Bronchial epithelial cell (primary cell): ENCODE results near the gene COL5A3. TPM values are rescaled to one million over a fixed set of nuclear protein-coding genes. Genes with fewer than 3 reads are reported as not detected.

ENCODE experiments used
- DNase-seq: peaks from one replicate; pipeline ENCODE4 v3.0.0-alpha.2; 2010; ENCODE audit warnings: low read depth
- FAIRE-seq: peaks from 2 replicates; lab custom pipeline; 2011; peaks lifted over from hg19 to GRCh38; lab: Jason Lieb, UNC
- H3K27me3 ChIP-seq: 2 replicates; pipeline ENCODE4 v1.5.1; 2011; ENCODE audit warnings: low read length; ENCODE audit not compliant: control insufficient read depth, insufficient read depth
- H3K36me3 ChIP-seq: 2 replicates; pipeline ENCODE4 v1.5.1; 2011; ENCODE audit warnings: low read length; ENCODE audit not compliant: control insufficient read depth, insufficient read depth
- H3K4me3 ChIP-seq: 2 replicates; pipeline ENCODE4 v1.5.1; 2011; ENCODE audit warnings: mild to moderate bottlenecking, low read depth, low read length, control low read depth
- total RNA-seq: library from RNA; depleted of rRNA; stranded (reverse); fragments of >200 nt; gene quantifications from 2 replicates; pipeline ENCODE4 v1.2.1, GENCODE V29; 2014
- TF ChIP-seq, protein P1 (sequence below): IDR thresholded peaks from 2 replicates; pipeline ENCODE4 v1.5.1; 2011; ENCODE audit warnings: mild to moderate bottlenecking, moderate library complexity, low read length, control low read depth, inconsistent platforms; ENCODE audit not compliant: insufficient read depth, severe bottlenecking

COL5A3 gene
- total RNA-seq, 1 donor from 2014 or later, result 0.79 TPM

DNA sequence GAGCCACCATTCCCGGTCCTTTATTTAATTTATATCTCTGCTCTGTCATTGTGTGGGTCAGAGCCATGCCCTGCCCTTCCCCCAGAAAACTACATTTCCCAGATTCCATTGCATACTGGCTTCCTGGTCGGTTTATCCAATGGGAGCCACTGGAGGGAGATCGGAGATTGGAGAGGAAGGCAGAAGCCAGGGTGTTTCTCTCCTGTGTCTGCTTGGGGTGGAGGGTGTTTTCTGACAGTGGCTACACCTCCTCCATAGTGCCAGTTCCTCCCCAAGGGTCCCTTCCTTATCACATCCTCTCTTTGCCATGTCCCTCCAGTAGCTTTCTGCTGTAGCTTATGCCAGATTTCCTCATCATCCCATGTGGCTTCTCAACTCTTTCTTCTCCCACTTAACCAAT is 93.0 kb downstream of the COL5A3 start:
- DNase-seq (peak; percentile 46), FAIRE-seq (peak; percentile 83)
- no peak overlapping the region for H3K4me3 ChIP-seq
- peaks cover 2% of the 10 kb centered on the region for H3K27me3 ChIP-seq
- H3K36me3 ChIP-seq, result no peaks in the 10 kb centered on the region
- TF ChIP-seq, protein P1, sequence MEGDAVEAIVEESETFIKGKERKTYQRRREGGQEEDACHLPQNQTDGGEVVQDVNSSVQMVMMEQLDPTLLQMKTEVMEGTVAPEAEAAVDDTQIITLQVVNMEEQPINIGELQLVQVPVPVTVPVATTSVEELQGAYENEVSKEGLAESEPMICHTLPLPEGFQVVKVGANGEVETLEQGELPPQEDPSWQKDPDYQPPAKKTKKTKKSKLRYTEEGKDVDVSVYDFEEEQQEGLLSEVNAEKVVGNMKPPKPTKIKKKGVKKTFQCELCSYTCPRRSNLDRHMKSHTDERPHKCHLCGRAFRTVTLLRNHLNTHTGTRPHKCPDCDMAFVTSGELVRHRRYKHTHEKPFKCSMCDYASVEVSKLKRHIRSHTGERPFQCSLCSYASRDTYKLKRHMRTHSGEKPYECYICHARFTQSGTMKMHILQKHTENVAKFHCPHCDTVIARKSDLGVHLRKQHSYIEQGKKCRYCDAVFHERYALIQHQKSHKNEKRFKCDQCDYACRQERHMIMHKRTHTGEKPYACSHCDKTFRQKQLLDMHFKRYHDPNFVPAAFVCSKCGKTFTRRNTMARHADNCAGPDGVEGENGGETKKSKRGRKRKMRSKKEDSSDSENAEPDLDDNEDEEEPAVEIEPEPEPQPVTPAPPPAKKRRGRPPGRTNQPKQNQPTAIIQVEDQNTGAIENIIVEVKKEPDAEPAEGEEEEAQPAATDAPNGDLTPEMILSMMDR, result no peak

DNA sequence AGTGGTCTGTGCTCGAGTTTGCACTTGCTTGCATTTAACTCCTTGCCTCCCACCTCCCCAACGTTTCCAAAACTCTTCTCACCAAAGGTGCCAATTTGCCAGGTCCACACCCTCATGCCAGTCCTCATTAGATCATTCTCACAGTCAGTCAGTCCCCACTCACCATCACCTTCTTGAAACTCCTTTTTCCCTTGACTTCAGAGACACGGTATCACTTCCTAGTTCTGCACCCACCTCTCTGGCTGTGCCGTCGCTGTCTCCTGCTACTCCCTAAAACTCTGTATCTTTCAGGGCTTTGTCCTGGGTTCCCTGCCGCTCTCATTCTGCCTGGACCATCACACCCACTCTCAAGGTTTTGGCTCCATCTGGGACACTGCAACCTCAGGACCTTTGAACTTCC is 93.6 kb downstream of the COL5A3 start:
- DNase-seq (no peak), FAIRE-seq (no peak)
- no peaks in the 10 kb centered on the region for H3K36me3 ChIP-seq
- H3K4me3 ChIP-seq, result no peak overlapping the region
- TF ChIP-seq, protein P1, result no peak
- peaks cover 2% of the 10 kb centered on the region for H3K27me3 ChIP-seq

DNA sequence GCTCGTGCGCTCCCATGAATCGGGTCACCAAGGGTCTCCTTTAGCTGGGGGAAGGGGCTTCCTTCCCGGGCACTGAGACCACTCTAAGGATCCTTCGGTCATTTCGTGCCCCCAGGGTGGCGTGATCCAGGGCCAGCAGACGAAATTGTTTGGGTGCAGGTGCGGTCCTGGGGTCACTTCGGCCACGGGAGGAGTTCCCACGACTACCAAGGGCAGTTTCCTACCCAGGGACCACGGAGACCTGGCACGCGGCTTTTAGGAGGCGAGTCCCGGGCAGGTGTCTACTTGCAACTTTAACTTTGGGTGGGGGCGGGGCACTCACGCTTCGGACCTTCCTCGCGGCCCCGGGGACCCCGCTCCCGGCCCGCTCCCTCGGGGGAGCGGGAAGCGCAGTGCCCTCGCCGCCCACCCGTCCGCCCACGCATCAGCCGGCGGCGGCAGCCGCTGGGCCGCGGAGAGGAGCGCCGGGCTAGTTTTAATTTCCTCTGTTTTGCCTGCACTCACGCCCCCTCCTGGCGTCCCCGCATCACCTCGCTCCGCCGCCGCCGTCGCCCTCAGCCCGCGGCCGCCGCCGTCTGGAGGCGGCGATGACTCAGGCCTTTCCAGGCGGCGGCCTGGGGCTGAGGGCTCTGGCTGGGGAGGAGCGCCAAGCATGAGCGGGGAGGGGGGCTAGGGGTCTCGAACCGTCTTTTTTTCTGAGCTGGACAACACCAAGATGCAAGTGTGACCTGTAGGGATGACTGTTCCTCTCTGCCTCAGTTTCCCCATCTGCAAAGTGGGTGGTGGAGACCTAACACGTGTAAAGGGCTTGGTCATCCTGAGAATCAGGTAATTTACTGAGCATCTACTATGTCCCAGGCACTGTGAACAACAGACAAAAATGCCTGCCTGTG is 95.7 kb downstream of the COL5A3 start:
- Histone ChIP-seq H3K27me3 (peaks cover 2% of the 10 kb centered on the region), H3K36me3 (no peaks in the 10 kb centered on the region), H3K4me3 (peak overlapping the region; percentile 33)
- DNase-seq (peak; percentile 58), FAIRE-seq (no peak)
- TF ChIP-seq, protein P1, result peak; percentile 72

DNA sequence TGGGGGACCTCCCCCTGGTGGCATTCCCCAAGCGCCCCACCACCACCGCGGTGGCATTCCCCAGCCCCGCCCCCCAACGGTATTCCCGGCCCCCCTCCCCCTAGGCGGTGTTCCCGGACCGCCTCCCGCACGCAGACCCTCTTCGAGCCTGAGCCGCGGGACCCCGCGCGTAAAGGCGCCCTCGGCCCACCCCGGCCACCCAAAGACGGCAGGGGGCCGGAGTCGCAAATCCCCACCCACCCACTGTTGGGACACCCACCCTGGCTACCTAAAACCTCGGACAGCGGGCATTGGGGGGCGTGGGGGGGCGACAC is 96.3 kb downstream of the COL5A3 start:
- TF ChIP-seq, protein P1, result no peak
- H3K27me3 ChIP-seq, result peaks cover 2% of the 10 kb centered on the region
- peak overlapping the region; percentile 33 for H3K4me3 ChIP-seq
- DNase-seq (no peak), FAIRE-seq (no peak)
- no peaks in the 10 kb centered on the region for H3K36me3 ChIP-seq

DNA sequence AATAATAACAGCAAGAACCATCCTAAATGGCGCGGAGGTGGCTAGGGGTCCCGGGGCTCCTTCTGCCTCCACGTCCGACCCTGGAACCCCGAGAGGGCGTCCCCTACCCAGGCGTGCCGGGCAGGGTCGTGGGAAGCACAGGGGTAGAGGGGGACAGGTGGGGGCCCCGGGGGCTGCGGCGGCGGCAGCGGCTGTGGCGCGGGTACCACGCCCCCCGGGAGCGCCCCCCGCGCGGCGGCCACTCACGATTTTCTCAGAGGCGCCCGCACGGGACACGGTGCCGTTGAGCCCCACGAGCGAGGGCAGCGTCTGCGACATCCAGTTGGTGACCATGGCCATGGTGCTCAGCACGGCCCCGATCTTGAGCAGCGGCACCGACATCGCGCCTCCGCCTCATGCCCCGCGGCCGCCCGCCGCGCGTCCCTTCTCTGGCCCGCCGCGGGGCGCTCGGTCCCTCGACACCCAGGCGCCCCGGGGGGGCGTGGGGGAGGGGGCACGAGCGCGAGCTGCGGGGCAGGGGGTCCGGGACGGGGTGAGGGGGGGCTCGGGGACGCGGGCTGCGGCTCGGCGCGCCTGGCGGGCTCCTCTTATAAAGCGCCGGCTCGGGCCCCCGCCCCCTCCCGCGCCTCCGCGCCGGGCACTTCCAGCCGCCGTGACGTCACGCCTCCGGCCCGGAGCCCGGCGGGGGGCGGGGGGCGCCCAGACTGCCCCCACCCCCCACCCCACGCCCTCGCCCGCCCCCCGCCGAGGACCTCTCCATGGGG is 96.9 kb downstream of the COL5A3 start:
- H3K27me3 ChIP-seq, result peaks cover 2% of the 10 kb centered on the region
- TF ChIP-seq, protein P1, result no peak
- no peaks in the 10 kb centered on the region for H3K36me3 ChIP-seq
- peak overlapping the region; percentile 33 for H3K4me3 ChIP-seq
- DNase-seq (no peak), FAIRE-seq (no peak)
